Astrocyte (in vitro differentiated cells and primary cell): Measurements from ENCODE around the gene UQCC5. TPM values are rescaled to one million over a fixed set of nuclear protein-coding genes. Genes with fewer than 3 reads are reported as not detected.

Experiments used
- DNase-seq: peaks from one replicate; pipeline ENCODE4 v3.0.0-alpha.2; 2010; ENCODE audit warnings: low read depth
- FAIRE-seq: peaks from 2 replicates; lab custom pipeline; 2011; peaks lifted over from hg19 to GRCh38; lab: Jason Lieb, UNC
- H2AFZ ChIP-seq: 2 replicates; pipeline ENCODE4 v1.6.0; 2012; ENCODE audit warnings: low read depth, low read length, inconsistent platforms
- H3K27ac ChIP-seq: 2 replicates; pipeline ENCODE4 v1.5.1; 2011; ENCODE audit warnings: low read depth, low read length, inconsistent platforms
- H3K27me3 ChIP-seq: 2 replicates; pipeline ENCODE4 v1.6.0; 2011; ENCODE audit warnings: low read length, inconsistent platforms; ENCODE audit not compliant: insufficient read depth
- H3K36me3 ChIP-seq: 2 replicates; pipeline ENCODE4 v1.5.1; 2011; ENCODE audit warnings: low read length, inconsistent platforms; ENCODE audit not compliant: insufficient read depth
- H3K4me1 ChIP-seq: 2 replicates; pipeline ENCODE4 v1.5.1; 2011; ENCODE audit warnings: low read length, inconsistent platforms; ENCODE audit not compliant: insufficient read depth
- H3K4me2 ChIP-seq: 2 replicates; pipeline ENCODE4 v1.6.0; 2012; ENCODE audit warnings: low read length, inconsistent platforms
- H3K4me3 ChIP-seq: 2 replicates; pipeline ENCODE4 v1.5.1; 2011; ENCODE audit warnings: low read depth, mild to moderate bottlenecking, low read length, inconsistent platforms; ENCODE audit not compliant: insufficient read depth
- H3K79me2 ChIP-seq: 2 replicates; pipeline ENCODE4 v1.6.0; 2012; ENCODE audit warnings: mild to moderate bottlenecking, low read length, inconsistent platforms; ENCODE audit not compliant: insufficient read depth
- H3K9ac ChIP-seq: 2 replicates; pipeline ENCODE4 v1.6.0; 2012; ENCODE audit warnings: mild to moderate bottlenecking, low read length, inconsistent platforms
- H3K9me3 ChIP-seq: 2 replicates; pipeline ENCODE4 v1.5.1; 2012; ENCODE audit warnings: low read depth, mild to moderate bottlenecking, low read length, inconsistent platforms; ENCODE audit not compliant: insufficient read depth
- H4K20me1 ChIP-seq: 2 replicates; pipeline ENCODE4 v1.6.0; 2012; ENCODE audit warnings: low read length, inconsistent platforms; ENCODE audit not compliant: insufficient read depth
- H3K27ac Mint-ChIP-seq: one replicate; pipeline ENCODE4 v1.8.0; 2021; ENCODE audit warnings: mild to moderate bottlenecking, mixed read lengths; ENCODE audit not compliant: unreplicated experiment
- H3K27me3 Mint-ChIP-seq: one replicate; pipeline ENCODE4 v1.8.0; 2021; ENCODE audit warnings: low read depth, mixed read lengths; ENCODE audit not compliant: unreplicated experiment
- H3K36me3 Mint-ChIP-seq: one replicate; pipeline ENCODE4 v1.8.0; 2021; ENCODE audit warnings: low read depth, mixed read lengths; ENCODE audit not compliant: unreplicated experiment
- H3K4me1 Mint-ChIP-seq: one replicate; pipeline ENCODE4 v1.8.0; 2021; ENCODE audit warnings: low read depth, mixed read lengths; ENCODE audit not compliant: unreplicated experiment
- H3K4me3 Mint-ChIP-seq: one replicate; pipeline ENCODE4 v1.8.0; 2021; ENCODE audit warnings: mild to moderate bottlenecking, moderate library complexity, mixed read lengths; ENCODE audit not compliant: unreplicated experiment
- H3K9me3 Mint-ChIP-seq: one replicate; pipeline ENCODE4 v1.8.0; 2021; ENCODE audit warnings: mild to moderate bottlenecking, mixed read lengths; ENCODE audit not compliant: unreplicated experiment
- CTCF ChIP-seq: IDR thresholded peaks from 2 replicates; pipeline ENCODE4 v1.5.1; 2011; ENCODE audit warnings: low read depth, mild to moderate bottlenecking, inconsistent platforms, low read length, moderate library complexity; ENCODE audit not compliant: insufficient read depth
- EZH2 ChIP-seq: IDR thresholded peaks from 2 replicates; pipeline ENCODE4 v1.6.1; 2012; ENCODE audit warnings: mild to moderate bottlenecking, low read length, inconsistent platforms; ENCODE audit not compliant: insufficient read depth
- total RNA-seq: library from RNA; stranded (reverse); gene quantifications from 2 replicates; pipeline ENCODE4 v1.2.1, GENCODE V29; 2021

UQCC5 gene
- total RNA-seq, 1 donor from 2014 or later, result 22.9 TPM

GRCh38 chr3:52547143-52547542 lies 10.7 kb downstream of the UQCC5 start:
- H3K4me1 Mint-ChIP-seq, result peaks cover 14% of the 10 kb centered on the region
- H3K36me3 ChIP-seq, result peaks cover 41% of the 10 kb centered on the region

GRCh38 chr3:52551118-52551517 lies 14.7 kb downstream of the UQCC5 start:
- no peak overlapping the region for H3K4me2 ChIP-seq
- H3K9me3 ChIP-seq, result no peaks in the 10 kb centered on the region
- Mint-ChIP-seq H3K27ac (no peak overlapping the region), H3K4me1 (peaks cover 7% of the 10 kb centered on the region), H3K4me3 (no peak overlapping the region), H3K27me3 (no peaks in the 10 kb centered on the region), H3K9me3 (no peaks in the 10 kb centered on the region), H3K36me3 (peaks cover 10% of the 10 kb centered on the region)
- H3K9ac ChIP-seq, result no peak overlapping the region
- no peak for TF ChIP-seq CTCF
- TF ChIP-seq EZH2, result no peak
- H3K4me3 ChIP-seq, result no peak overlapping the region
- peaks cover 19% of the 10 kb centered on the region for H3K79me2 ChIP-seq
- no peaks in the 10 kb centered on the region for H3K27me3 ChIP-seq
- H2AFZ ChIP-seq, result no peak overlapping the region
- peaks cover 44% of the 10 kb centered on the region for H3K36me3 ChIP-seq
- H3K4me1 ChIP-seq, result no peaks in the 10 kb centered on the region
- FAIRE-seq (no peak), DNase-seq (no peak)
- peaks cover 41% of the 10 kb centered on the region for H4K20me1 ChIP-seq
- no peak overlapping the region for H3K27ac ChIP-seq

More at GRCh38 chr3:52547143-52547542, 10.7 kb downstream of the UQCC5 start:
- no peak overlapping the region for H3K27ac Mint-ChIP-seq
- H3K36me3 Mint-ChIP-seq, result peaks cover 8% of the 10 kb centered on the region
- H3K9me3 Mint-ChIP-seq, result no peaks in the 10 kb centered on the region
- Histone ChIP-seq H2AFZ (no peak overlapping the region), H3K79me2 (peaks cover 18% of the 10 kb centered on the region), H3K4me1 (no peaks in the 10 kb centered on the region), H3K9me3 (no peaks in the 10 kb centered on the region), H3K4me2 (no peak overlapping the region), H3K27me3 (no peaks in the 10 kb centered on the region), H4K20me1 (peaks cover 38% of the 10 kb centered on the region), H3K4me3 (no peak overlapping the region), H3K9ac (no peak overlapping the region), H3K27ac (no peak overlapping the region)
- H3K4me3 Mint-ChIP-seq, result no peak overlapping the region
- FAIRE-seq (no peak), DNase-seq (no peak)
- H3K27me3 Mint-ChIP-seq, result no peaks in the 10 kb centered on the region
- TF ChIP-seq EZH2 (no peak), CTCF (no peak)

- Mint-ChIP-seq H3K27ac (no peak overlapping the region), H3K36me3 (peaks cover 10% of the 10 kb centered on the region)
Measured at GRCh38 chr3:52552089-52552488, 15.7 kb downstream of the UQCC5 start.

More at GRCh38 chr3:52552089-52552488, 15.7 kb downstream of the UQCC5 start:
- no peaks in the 10 kb centered on the region for H3K27me3 ChIP-seq
- FAIRE-seq (no peak), DNase-seq (no peak)
- TF ChIP-seq CTCF, result no peak
- no peak for TF ChIP-seq EZH2
- H3K4me2 ChIP-seq, result no peak overlapping the region
- Mint-ChIP-seq H3K4me3 (no peak overlapping the region), H3K27me3 (no peaks in the 10 kb centered on the region), H3K4me1 (peaks cover 7% of the 10 kb centered on the region), H3K9me3 (no peaks in the 10 kb centered on the region)
- peaks cover 18% of the 10 kb centered on the region for H3K79me2 ChIP-seq
- no peak overlapping the region for H2AFZ ChIP-seq
- no peak overlapping the region for H3K4me3 ChIP-seq
- H3K9me3 ChIP-seq, result no peaks in the 10 kb centered on the region
- no peak overlapping the region for H3K27ac ChIP-seq
- H3K4me1 ChIP-seq, result no peaks in the 10 kb centered on the region
- peaks cover 47% of the 10 kb centered on the region for H4K20me1 ChIP-seq
- H3K36me3 ChIP-seq, result peaks cover 41% of the 10 kb centered on the region
- no peak overlapping the region for H3K9ac ChIP-seq
